NK-92 treated with Interleukin-12 subunit alpha and Interleukin-12 subunit beta, amount 100 ng/mL, for 24 hours (cell line): ENCODE data around the gene KLHL7.
"Not testable (repeated sequence)": the region's sequence is repeated elsewhere in the genome, so short reads cannot be mapped to it uniquely, and the experiment has no call there.

ENCODE experiments used
- DNase-seq: peaks from one replicate; lab custom pipeline; 2025; lab: John Stamatoyannopoulos, UW

Gene KLHL7

GRCh38 chr7:23218196-23218595 is 112.6 kb downstream of the KLHL7 start:
- no peak for DNase-seq

GRCh38 chr7:23220690-23221305 is 115.2 kb downstream of the KLHL7 start:
- no peak for DNase-seq

- DNase-seq = no peak
Measured at GRCh38 chr7:23222439-23223030, 117.0 kb downstream of the KLHL7 start.

GRCh38 chr7:23224364-23224763 is 118.8 kb downstream of the KLHL7 start:
- DNase-seq = not testable (repeated sequence)

GRCh38 chr7:23226844-23227450 is 121.4 kb downstream of the KLHL7 start:
- DNase-seq = no peak
